B cell (primary cell): ENCODE measurements around the gene UCK1. TPM values are rescaled to one million over a fixed set of nuclear protein-coding genes. Genes with fewer than 3 reads are reported as not detected.

Source experiments
- ATAC-seq: fragments of 200-7000 bp; cut with Tn5 transposase; one replicate; pipeline ENCODE4 v1.10.0; 2021; ENCODE audit warnings: low read depth, mild to moderate bottlenecking, moderate number of reproducible peaks, moderate library complexity
- CTCF ChIA-PET: fragments of 350-600 bp; sonication (Branson Sonifier 250); formaldehyde crosslinking; loops from one replicate; lab custom pipeline; 2021; ENCODE audit warnings: antibody characterized with exemption, inconsistent platforms; lab: Charles Lee
- POLR2A ChIA-PET: fragments of 350-600 bp; sonication (Branson Sonifier 250); formaldehyde crosslinking; loops from one replicate; lab custom pipeline; 2021; ENCODE audit warnings: antibody characterized with exemption; lab: Charles Lee
- DNase-seq: peaks from one replicate; pipeline ENCODE4 v3.0.0; 2013
- H2AFZ ChIP-seq: 2 replicates; pipeline ENCODE4 v1.6.1; 2012; ENCODE audit warnings: mild to moderate bottlenecking, low read depth, low read length; ENCODE audit not compliant: insufficient read depth, poor library complexity, severe bottlenecking
- H3K27ac ChIP-seq, 2 donors: 1 replicate in 1 of 2; 2 replicates in 1 of 2; pipeline ENCODE4 v1.5.1; 2012 to 2013; ENCODE audit warnings: low read length in 2 of 2, mild to moderate bottlenecking in 2 of 2, moderate library complexity in 1 of 2
- H3K27me3 ChIP-seq, 4 experiments: fragments of 200-600 bp in 1 of 4; sonication (generic) in 1 of 4; replicated peaks in 1 of 4; 1 replicate in 2 of 4; 2 replicates in 2 of 4; pipeline versions ENCODE4 v1.6.1 to v1.7.0; 2013 to 2016; ENCODE audit warnings: low read length in 3 of 4, mild to moderate bottlenecking in 2 of 4, mixed read lengths in 1 of 4, moderate library complexity in 1 of 4; ENCODE audit not compliant: insufficient read depth in 4 of 4, control insufficient read depth in 3 of 4; ENCODE audit errors: control extremely low read depth in 1 of 4
- H3K36me3 ChIP-seq, 2 experiments: replicated peaks in 1 of 2; 1 replicate in 1 of 2; 2 replicates in 1 of 2; pipeline versions ENCODE4 v1.6.1 to v1.7.1; 2013; ENCODE audit warnings: low read length in 1 of 2; ENCODE audit not compliant: insufficient read depth in 2 of 2, control insufficient read depth in 1 of 2; ENCODE audit errors: control extremely low read depth in 1 of 2, extremely low read depth in 1 of 2
- H3K4me1 ChIP-seq, 2 donors: fragments of 200-600 bp in 1 of 2; sonication (generic) in 1 of 2; 1 replicate in 1 of 2; 2 replicates in 1 of 2; pipeline versions ENCODE4 v1.5.1 to v1.6.1; 2013 to 2017; ENCODE audit warnings: low read length in 2 of 2; ENCODE audit not compliant: control insufficient read depth in 2 of 2, insufficient read depth in 2 of 2
- H3K4me2 ChIP-seq: replicated peaks from 2 replicates; pipeline ENCODE3; 2012; ENCODE audit warnings: mild to moderate bottlenecking, low read depth, low read length; ENCODE audit not compliant: poor library complexity, severe bottlenecking
- H3K4me3 ChIP-seq, 5 experiments: fragments of 200-600 bp in 1 of 5; sonication (generic) in 1 of 5; 1 replicate in 3 of 5; 2 replicates in 2 of 5; pipeline versions ENCODE4 v1.5.1 to v1.7.0; 2011 to 2016; ENCODE audit warnings: low read length in 4 of 5, mild to moderate bottlenecking in 4 of 5, low read depth in 2 of 5, control low read depth in 1 of 5, moderate library complexity in 1 of 5; ENCODE audit not compliant: insufficient read depth in 1 of 5; ENCODE audit errors: control extremely low read depth in 1 of 5, extremely low read depth in 1 of 5
- H3K79me2 ChIP-seq: fragments of 200-600 bp; sonication (generic); one replicate; pipeline ENCODE4 v1.6.0; 2016; ENCODE audit warnings: low read length; ENCODE audit not compliant: control insufficient read depth, insufficient read depth
- H3K9ac ChIP-seq: fragments of 200-600 bp; sonication (generic); 2 replicates; pipeline ENCODE4 v1.6.1; 2017; ENCODE audit warnings: mild to moderate bottlenecking, low read length, moderate library complexity
- H3K9me3 ChIP-seq, 3 donors: one replicate each; pipeline versions ENCODE4 v1.6.1 to v1.7.1; 2013; ENCODE audit warnings: low read length in 2 of 3; ENCODE audit not compliant: control insufficient read depth in 2 of 3, insufficient read depth in 1 of 3; ENCODE audit errors: control extremely low read depth in 1 of 3
- H4K20me1 ChIP-seq: 2 replicates; pipeline ENCODE4 v1.6.0; 2012; ENCODE audit warnings: mild to moderate bottlenecking, low read length; ENCODE audit not compliant: insufficient read depth, control insufficient read depth, poor library complexity, severe bottlenecking
- H3K27ac Mint-ChIP-seq: one replicate; pipeline ENCODE4 v1.8.0; 2021; ENCODE audit warnings: mixed read lengths
- H3K27me3 Mint-ChIP-seq: one replicate; pipeline ENCODE4 v1.8.0; 2021; ENCODE audit warnings: mixed read lengths
- H3K4me1 Mint-ChIP-seq: one replicate; pipeline ENCODE4 v1.8.0; 2021; ENCODE audit warnings: mixed read lengths
- H3K4me3 Mint-ChIP-seq: one replicate; pipeline ENCODE4 v1.8.0; 2021; ENCODE audit warnings: mixed read lengths
- H3K9me3 Mint-ChIP-seq: one replicate; pipeline ENCODE4 v1.8.0; 2022; ENCODE audit warnings: mixed read lengths; ENCODE audit not compliant: insufficient read depth
- CTCF ChIP-seq: fragments of 200-600 bp; IDR thresholded peaks from one replicate; pipeline ENCODE4 v1.8.0; 2022; ENCODE audit warnings: antibody characterized with exemption, mild to moderate bottlenecking
- EZH2 ChIP-seq: IDR thresholded peaks from 2 replicates; pipeline ENCODE4 v1.6.1; 2012; ENCODE audit warnings: borderline replicate concordance, low read depth, mild to moderate bottlenecking, moderate library complexity, low read length; ENCODE audit not compliant: insufficient read depth, poor library complexity, severe bottlenecking
- WGBS: methylation state at CpG from one replicate; pipeline ENCODE4 v1.1.5; 2013; ENCODE audit warnings: missing lambda C conversion rate; ENCODE audit not compliant: insufficient coverage; 5-methylcytosine and 5-hydroxymethylcytosine counted together
- intact Hi-C: fragments of 100-400 bp; cut with micrococcal nuclease; formaldehyde crosslinking; loops from one replicate; pipeline ENCODE4 v1.10.0; 2022
- polyA plus RNA-seq: library from polyadenylated mRNA; depleted of rRNA; stranded (reverse); fragments of >200 nt; gene quantifications from 2 replicates; pipeline ENCODE4 v1.2.3, GENCODE V29; 2012
- total RNA-seq, 2 donors: library from RNA; stranded (reverse); fragments of 120-200 nt in 1 of 2; gene quantifications; 1 replicate in 1 of 2; 2 replicates in 1 of 2; pipeline versions ENCODE4 v1.2.3 to v1.2.4, GENCODE V29; 2013 to 2022

UCK1 gene
- total and polyA plus RNA-seq, 2 donors (not counting 1 experiment from before 2014, with no cell fraction given): 25.3 to 39.3 TPM

- Histone ChIP-seq H2AFZ (no peak overlapping the region), H3K4me1 (peaks cover 19 to 27% of the 10 kb centered on the region in 2 donors), H3K27ac (peak overlapping the region; percentile 67 to 83), H3K4me2 (no peak overlapping the region), H3K4me3 (no peak overlapping the region), H3K9me3 (no peaks in the 10 kb centered on the region), H3K27me3 (no peaks in the 10 kb centered on the region), H3K9ac (no peak overlapping the region), H4K20me1 (peaks cover 5% of the 10 kb centered on the region), H3K36me3 (peaks cover 5 to 77% of the 10 kb centered on the region in 2 experiments), H3K79me2 (peaks cover 8% of the 10 kb centered on the region)
- ChIA-PET CTCF (interaction anchor here (0.8 to 3.0 kb wide), 3 partner anchors 14 to 226 kb away, joined by 4 to 19 read pairs (median 5); no protein-coding TSS in a partner anchor), POLR2A (interaction anchor here (0.5 kb wide), 1 partner anchor 1775 kb away, joined by 6 read pairs; no protein-coding TSS in a partner anchor)
- 92% methylated on average over 14 of the region's 25 CpGs for WGBS
- DNase-seq: peak; percentile 15
- intact Hi-C loops: no loop called here
- H3K27ac Mint-ChIP-seq: peak overlapping the region; percentile 94
- H3K4me1 Mint-ChIP-seq: peaks cover 24% of the 10 kb centered on the region
- H3K9me3 Mint-ChIP-seq: no peaks in the 10 kb centered on the region
- H3K27me3 Mint-ChIP-seq: no peaks in the 10 kb centered on the region
- H3K4me3 Mint-ChIP-seq: peak overlapping the region; percentile 23
- TF ChIP-seq EZH2 (no peak), CTCF (no peak)
- no peak for ATAC-seq
These were observed 46.2 kb upstream of the UCK1 start for GRCh38 chr9:131577005-131578000.
